ENCODE results near the gene CYP27C1. TPM values are rescaled to one million over a fixed set of nuclear protein-coding genes. Genes with fewer than 3 reads are reported as not detected.

CYP27C1 gene
- total RNA-seq, 4 donors from 2014 or later = 0.38 to 0.98 (median 0.51) TPM; not detected in 1

DNA sequence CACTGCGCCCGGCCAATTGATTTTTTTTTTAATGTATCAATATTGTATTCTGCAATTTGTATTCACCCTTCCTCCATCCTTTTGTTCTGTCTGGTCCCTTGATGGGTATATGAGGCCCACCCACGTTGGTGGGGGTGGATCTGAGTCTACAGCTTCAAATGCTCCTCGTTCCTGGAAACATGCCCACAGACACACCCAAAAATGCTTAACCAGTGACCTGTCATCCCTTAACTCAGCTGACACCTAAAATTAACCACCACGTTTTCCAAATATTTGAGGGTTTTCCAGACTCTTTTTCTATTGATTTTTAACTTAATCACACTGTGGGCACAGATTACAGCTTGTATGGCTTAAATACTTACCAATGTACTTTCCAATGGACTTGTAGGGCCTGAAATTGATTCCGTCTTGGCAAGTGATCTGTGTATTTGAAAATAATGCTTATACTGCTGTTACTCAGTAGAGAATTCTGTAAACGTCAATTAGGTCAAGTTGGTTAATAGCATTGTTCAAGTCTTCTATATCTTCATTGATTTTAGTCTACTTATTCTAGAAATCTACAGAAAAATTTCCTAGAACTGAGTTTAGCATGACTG, 34.4 kb upstream of the CYP27C1 start:
- TF ChIP-seq, protein P1, sequence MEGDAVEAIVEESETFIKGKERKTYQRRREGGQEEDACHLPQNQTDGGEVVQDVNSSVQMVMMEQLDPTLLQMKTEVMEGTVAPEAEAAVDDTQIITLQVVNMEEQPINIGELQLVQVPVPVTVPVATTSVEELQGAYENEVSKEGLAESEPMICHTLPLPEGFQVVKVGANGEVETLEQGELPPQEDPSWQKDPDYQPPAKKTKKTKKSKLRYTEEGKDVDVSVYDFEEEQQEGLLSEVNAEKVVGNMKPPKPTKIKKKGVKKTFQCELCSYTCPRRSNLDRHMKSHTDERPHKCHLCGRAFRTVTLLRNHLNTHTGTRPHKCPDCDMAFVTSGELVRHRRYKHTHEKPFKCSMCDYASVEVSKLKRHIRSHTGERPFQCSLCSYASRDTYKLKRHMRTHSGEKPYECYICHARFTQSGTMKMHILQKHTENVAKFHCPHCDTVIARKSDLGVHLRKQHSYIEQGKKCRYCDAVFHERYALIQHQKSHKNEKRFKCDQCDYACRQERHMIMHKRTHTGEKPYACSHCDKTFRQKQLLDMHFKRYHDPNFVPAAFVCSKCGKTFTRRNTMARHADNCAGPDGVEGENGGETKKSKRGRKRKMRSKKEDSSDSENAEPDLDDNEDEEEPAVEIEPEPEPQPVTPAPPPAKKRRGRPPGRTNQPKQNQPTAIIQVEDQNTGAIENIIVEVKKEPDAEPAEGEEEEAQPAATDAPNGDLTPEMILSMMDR (IDR thresholded peaks at IDR 0.05; ENCODE audit: low read depth) = no peak

DNA sequence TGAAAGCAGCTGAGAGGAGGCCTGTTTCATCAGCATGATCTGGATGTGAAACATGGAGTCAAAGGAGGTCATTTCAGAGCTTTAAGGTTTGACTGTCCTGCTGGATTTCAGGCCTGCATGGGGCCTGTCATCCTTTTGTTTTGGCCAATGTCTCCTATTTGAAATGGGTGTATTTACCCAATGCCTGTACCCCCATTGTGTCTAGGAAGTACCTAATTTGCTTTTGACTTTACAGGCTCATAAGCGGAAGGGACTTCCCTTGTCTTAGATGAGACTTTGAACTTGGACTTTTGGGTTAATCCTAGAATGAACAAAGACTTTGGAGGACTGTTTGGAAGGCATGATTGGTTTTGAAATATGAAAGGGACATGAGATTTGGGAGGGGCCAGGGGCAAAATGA, 19.3 kb upstream of the CYP27C1 start:
- TF ChIP-seq, protein P1 (IDR thresholded peaks at IDR 0.05; ENCODE audit: low read depth) = no peak

DNA sequence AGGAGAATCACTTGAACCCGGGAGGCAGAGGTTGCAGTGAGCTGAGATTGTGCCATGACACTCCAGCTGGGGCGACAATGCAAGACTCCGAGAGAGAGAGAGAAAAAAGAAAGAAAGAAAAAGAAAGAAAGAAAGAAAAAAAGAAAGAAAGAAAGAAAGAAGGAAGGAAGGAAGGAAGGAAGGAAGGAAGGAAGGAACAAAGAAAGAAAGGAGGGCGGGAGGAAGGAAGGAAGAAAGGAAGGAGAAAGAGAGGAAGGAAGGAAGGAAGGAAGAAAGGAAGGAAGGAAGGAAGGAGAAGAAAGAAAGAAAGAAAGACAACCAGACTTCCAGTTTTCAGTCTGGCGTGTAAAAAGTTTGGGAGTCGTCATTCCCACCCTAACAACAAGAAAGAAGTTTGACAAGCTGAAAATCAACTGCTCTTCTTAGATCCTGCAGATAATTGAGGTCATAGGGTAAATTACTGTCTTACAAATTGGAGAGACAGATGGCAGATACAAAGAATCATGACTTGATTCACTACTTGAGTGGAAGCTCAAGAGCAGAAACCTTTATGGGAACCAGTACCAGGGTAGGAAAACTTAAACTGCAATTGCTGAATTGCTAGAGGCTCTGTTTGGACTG, 15.1 kb upstream of the CYP27C1 start:
- TF ChIP-seq, protein P1 (IDR thresholded peaks at IDR 0.05; ENCODE audit: low read depth) = no peak

DNA sequence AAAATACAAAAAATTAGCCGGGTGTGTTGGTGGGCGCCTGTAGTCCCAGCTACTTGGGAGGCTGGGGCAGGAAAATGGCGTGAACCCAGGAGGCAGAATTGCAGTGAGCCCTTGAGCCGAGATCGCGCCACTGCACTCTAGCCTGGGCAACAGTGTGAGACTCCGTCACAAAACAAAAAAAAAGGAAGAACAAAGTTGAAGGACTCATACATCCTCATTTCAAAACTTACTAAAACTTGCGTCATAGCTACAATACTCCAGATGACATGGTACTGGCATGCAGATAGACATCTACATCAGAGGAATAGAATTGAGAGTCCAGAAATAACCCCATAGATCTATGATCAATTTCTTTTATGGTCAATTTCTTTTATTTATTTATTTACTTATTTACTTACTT, 13.6 kb upstream of the CYP27C1 start:
- TF ChIP-seq, protein P1 (IDR thresholded peaks at IDR 0.05; ENCODE audit: low read depth) = no peak

DNA sequence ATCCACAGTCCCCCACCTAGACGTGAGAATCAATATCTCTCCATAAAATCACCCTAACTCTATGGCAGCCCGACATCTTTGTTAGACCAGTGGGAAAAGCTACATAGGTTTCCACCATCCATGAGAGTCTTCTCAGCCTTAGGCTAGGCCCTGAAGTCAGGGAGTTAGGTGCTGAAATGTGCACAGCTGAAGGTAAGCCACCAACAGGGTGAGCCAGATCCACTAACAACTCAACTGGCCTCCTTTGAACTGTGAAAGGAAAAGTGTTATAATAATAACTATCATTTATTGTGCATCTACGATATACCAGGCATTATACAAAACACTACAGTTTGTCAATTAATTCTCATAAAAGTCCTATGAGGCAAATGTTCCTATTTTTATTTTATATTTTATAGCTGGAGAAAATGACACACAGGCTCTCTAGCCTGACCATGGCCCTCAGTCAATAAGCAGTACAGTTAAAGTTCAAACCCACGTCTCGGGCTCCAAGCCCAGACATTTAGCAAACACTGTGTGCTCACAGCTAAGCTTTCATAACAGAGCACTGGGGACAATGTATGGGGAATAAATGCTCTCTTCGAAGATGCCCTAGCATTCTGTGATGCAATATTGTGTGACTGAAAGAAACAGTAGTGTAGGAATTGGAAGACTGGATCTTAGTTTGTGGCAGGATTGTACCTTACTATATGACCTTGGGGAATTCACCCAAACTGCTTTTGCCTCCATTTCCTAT, 11.2 kb upstream of the CYP27C1 start:
- TF ChIP-seq, protein P1 (IDR thresholded peaks at IDR 0.05; ENCODE audit: low read depth) = no peak

DNA sequence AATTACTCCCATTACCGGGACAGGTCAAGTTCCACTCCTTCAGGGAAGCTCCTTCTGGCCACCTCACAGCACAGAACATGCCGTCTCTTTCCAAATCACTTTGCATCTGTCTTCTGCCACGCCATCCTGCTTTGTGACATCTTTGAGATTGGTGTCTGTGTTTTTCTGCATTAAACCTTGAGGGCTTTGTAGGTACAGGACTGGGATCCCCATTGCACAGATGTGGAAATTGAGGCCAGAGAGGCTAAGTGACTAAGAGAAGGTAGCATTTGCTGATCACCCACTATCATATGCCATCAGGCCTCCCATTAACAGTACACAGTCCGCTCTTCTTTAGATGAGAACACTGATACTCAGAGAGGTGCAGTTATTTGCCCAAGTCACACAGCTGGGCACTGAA, 9.5 kb upstream of the CYP27C1 start:
- TF ChIP-seq, protein P1 (IDR thresholded peaks at IDR 0.05; ENCODE audit: low read depth) = no peak

DNA sequence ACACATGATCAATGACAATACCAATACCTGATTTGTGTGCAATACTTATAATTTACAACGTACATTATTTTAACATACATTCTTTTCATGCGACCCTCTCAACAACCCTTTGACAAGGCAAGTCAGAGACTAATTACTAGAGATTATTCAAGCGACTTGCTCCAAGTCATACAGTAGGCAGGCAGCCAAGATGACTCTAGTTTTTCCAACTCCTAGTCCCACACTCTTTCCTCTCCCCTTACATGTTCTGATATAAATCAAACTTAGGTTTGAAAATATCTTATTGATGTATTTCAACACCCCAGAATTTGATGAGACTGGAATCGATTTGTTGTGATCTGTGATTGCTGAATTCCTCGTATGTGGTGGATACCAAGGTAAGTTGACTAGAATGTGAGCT, 8.0 kb upstream of the CYP27C1 start:
- TF ChIP-seq, protein P1 (IDR thresholded peaks at IDR 0.05; ENCODE audit: low read depth) = no peak
